HG02943 (cell line): ENCODE data around the gene ANXA6.
"Not testable (repeated sequence)": the region's sequence is repeated elsewhere in the genome, so short reads cannot be mapped to it uniquely, and the experiment has no call there.

Experiments used
- ATAC-seq: cut with Tn5 transposase; IDR thresholded peaks from one replicate; pipeline ENCODE4 v1.9.1; 2021; ENCODE audit warnings: mild to moderate bottlenecking, low read depth, moderate library complexity; ENCODE audit not compliant: unreplicated experiment

ANXA6 gene

GRCh38 chr5:151157426-151158286 is at the start of gene ANXA6:
ANXA6 (minus strand) TSS chr5:151157779; CDS start chr5:151147901, 9,878 bp downstream.
- ATAC-seq = peak; percentile 47

- no peak for ATAC-seq
Observed at GRCh38 chr5:151205411-151205810, 47.8 kb upstream of the ANXA6 start.

- no peak for ATAC-seq
Observed at GRCh38 chr5:151204051-151204450, 46.5 kb upstream of the ANXA6 start.

GRCh38 chr5:151202381-151203139 is 45.0 kb upstream of the ANXA6 start:
- no peak for ATAC-seq

- no peak for ATAC-seq
Observed at GRCh38 chr5:151200913-151201595, 43.5 kb upstream of the ANXA6 start.

- no peak for ATAC-seq
Observed at GRCh38 chr5:151199581-151200185, 42.1 kb upstream of the ANXA6 start.

- ATAC-seq = no peak
Observed at GRCh38 chr5:151198861-151199260, 41.3 kb upstream of the ANXA6 start.

- not testable (repeated sequence) for ATAC-seq
Observed at GRCh38 chr5:151197291-151197600, 39.7 kb upstream of the ANXA6 start.

GRCh38 chr5:151196556-151197290 is 39.1 kb upstream of the ANXA6 start:
- peak; percentile 78 for ATAC-seq

- no peak for ATAC-seq
Observed at GRCh38 chr5:151195622-151196021, 38.0 kb upstream of the ANXA6 start.

GRCh38 chr5:151192626-151193025 is 35.0 kb upstream of the ANXA6 start:
- ATAC-seq = no peak

- no peak for ATAC-seq
Observed at GRCh38 chr5:151191661-151192060, 34.1 kb upstream of the ANXA6 start.

- ATAC-seq = no peak
Observed at GRCh38 chr5:151189151-151189550, 31.6 kb upstream of the ANXA6 start.

- ATAC-seq = no peak
Observed at GRCh38 chr5:151186538-151186937, 29.0 kb upstream of the ANXA6 start.

- no peak for ATAC-seq
Observed at GRCh38 chr5:151186052-151186451, 28.5 kb upstream of the ANXA6 start.

- no peak for ATAC-seq
Observed at GRCh38 chr5:151184316-151185042, 26.9 kb upstream of the ANXA6 start.

GRCh38 chr5:151183456-151184245 is 26.1 kb upstream of the ANXA6 start:
- no peak for ATAC-seq

GRCh38 chr5:151182976-151183375 is 25.4 kb upstream of the ANXA6 start:
- ATAC-seq = no peak

GRCh38 chr5:151182524-151182900 is 24.9 kb upstream of the ANXA6 start:
- ATAC-seq = no peak
